ENCODE measurements around the gene ABHD10. TPM values are rescaled to one million over a fixed set of nuclear protein-coding genes. Genes with fewer than 3 reads are reported as not detected.
A peak's percentile ranks its signal among the peaks of the same experiment; 100 is the strongest.

ABHD10 gene
- polyA plus RNA-seq, 6 donors from 2014 or later, result 46.8 to 74.4 (median 62.4) TPM

DNA sequence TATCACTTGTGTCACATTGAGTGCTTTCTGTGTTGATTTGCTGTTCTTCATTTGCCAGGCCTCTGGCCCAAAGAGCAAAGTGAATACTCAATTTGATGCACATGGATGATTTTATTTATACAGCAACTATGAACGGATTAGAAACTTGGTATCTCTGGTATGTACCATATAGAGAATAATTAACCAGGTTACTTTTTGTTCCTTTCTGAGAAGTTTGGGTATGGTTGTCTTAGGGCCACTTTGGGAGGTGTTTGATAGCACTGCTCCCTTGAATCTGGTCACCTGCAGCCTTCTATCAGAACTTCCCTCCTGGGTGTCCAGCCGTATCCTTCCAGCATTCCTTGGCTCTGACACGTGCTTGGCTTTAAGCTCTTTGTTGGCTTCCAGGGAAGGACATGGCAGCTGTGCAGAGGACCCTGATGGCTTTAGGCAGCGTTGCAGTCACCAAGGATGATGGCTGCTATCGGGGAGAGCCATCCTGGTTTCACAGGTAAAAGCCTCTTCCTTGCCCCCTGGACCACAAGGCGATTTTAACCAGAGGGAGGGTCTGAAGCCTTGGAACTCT lies 32.6 kb downstream of the ABHD10 start:
- Mint-ChIP-seq H3K27ac (no peak overlapping the region), H3K36me3 (no peaks in the 10 kb centered on the region), H3K4me1 (peaks cover 0 to 23% (median 18%) of the 10 kb centered on the region in 3 donors), H3K9me3 (no peaks in the 10 kb centered on the region), H3K27me3 (peaks cover 0 to 6% (median 0%) of the 10 kb centered on the region in 3 donors), H3K4me3 (no peak overlapping the region)
- DNase-seq, result no peak
- no peak for ATAC-seq (ENCODE audit: low read depth in 2 of 2)

DNA sequence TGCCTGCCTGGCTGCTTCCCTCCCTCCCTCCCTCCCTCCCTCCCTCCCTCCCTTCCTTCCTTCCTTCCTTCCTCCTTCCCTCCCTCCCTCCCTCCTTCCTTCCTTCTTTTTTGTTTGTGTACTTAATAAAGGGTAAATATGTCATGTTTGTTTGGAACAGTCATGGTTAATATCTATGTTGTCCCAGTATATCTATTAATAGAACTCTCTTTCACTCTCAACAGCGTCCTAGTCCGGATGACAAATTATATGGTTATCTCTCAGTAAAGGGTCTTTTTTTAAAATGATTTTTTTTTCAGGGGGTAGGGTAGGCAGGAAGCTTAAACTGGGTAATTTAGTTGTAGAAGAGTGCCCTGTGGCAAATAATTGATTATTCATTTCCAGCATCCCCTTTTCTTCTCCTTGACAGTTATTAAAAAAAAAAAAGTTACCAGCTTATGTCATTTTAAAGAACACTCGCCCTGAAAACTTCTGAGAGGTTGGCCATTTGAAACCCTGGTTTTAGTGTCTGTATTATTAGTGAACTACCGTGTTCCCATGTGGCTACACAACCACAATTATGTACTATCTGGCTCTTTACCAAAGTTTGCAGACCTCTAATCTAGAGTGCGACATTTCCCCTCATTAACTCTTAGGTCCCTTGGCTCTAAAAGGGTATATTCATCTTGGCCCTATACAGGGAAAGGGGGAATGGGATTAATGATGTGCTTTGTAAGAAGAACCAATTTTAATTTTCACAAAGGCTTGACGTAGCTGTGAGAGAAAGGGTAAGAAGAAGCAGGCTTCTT lies 33.6 kb downstream of the ABHD10 start:
- Mint-ChIP-seq H3K27me3 (peaks cover 0 to 6% (median 0%) of the 10 kb centered on the region in 3 donors), H3K9me3 (no peaks in the 10 kb centered on the region), H3K27ac (peak overlapping the region in 3 of 6 donors; percentile 45 to 64 (median 49)), H3K4me1 (peaks cover 0 to 23% (median 18%) of the 10 kb centered on the region in 3 donors), H3K4me3 (no peak overlapping the region), H3K36me3 (no peaks in the 10 kb centered on the region)
- DNase-seq (no peak), ATAC-seq (ENCODE audit: low read depth in 2 of 2) (no peak)

DNA sequence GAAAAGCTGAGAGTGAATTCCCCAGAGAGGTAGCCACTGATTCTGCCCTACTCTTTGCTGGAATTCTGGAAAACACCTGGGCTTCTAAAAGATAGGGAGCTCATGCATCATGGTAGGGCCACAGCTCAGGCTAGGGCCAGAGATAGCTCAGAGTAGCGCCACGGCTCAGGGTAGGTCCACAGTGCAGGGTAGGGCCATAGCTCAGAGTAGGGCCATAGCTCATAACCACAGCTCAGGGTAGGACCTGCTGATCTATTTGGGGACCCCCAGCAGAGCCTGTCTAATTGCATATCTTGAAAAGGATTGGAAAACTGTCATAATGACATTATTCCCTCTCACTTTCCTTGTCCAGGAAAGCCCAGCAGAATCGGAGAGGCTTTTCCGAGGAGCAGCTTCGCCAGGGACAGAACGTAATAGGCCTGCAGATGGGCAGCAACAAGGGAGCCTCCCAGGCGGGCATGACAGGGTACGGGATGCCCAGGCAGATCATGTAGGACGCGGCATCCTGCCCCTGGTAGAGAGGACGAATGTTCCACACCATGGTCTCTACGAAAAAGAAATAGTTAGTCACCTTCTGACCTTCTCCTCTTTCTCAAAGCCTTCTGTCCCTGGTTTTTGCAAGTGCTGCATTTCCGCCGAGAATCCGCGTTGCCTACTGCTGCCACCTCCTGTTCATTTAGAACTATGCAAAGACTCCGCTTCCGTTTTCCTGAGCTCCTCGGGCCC lies 34.4 kb downstream of the ABHD10 start:
- Mint-ChIP-seq H3K36me3 (no peaks in the 10 kb centered on the region), H3K4me3 (peak overlapping the region in 1 of 8 donors; percentile 15), H3K27me3 (peaks cover 0 to 6% (median 0%) of the 10 kb centered on the region in 3 donors), H3K9me3 (no peaks in the 10 kb centered on the region), H3K27ac (peak overlapping the region in 1 of 6 donors; percentile 64), H3K4me1 (peaks cover 0 to 23% (median 18%) of the 10 kb centered on the region in 3 donors)
- ATAC-seq (ENCODE audit: low read depth in 2 of 2) (peak; percentile 65 to 72), DNase-seq (peak; percentile 41)

GRCh38 chr3:112013784-112014143 lies 34.9 kb downstream of the ABHD10 start:
- ATAC-seq (ENCODE audit: low read depth in 2 of 2) (peak in 1 of 2 donors; percentile 14), DNase-seq (no peak)
- H3K36me3 Mint-ChIP-seq, result no peaks in the 10 kb centered on the region
- H3K4me1 Mint-ChIP-seq, result peaks cover 0 to 23% (median 18%) of the 10 kb centered on the region in 3 donors
- H3K9me3 Mint-ChIP-seq, result no peaks in the 10 kb centered on the region
- peak overlapping the region in 2 of 8 donors; percentile 15 to 39 for H3K4me3 Mint-ChIP-seq
- no peak overlapping the region for H3K27ac Mint-ChIP-seq
- peaks cover 0 to 3% (median 0%) of the 10 kb centered on the region in 3 donors for H3K27me3 Mint-ChIP-seq

DNA sequence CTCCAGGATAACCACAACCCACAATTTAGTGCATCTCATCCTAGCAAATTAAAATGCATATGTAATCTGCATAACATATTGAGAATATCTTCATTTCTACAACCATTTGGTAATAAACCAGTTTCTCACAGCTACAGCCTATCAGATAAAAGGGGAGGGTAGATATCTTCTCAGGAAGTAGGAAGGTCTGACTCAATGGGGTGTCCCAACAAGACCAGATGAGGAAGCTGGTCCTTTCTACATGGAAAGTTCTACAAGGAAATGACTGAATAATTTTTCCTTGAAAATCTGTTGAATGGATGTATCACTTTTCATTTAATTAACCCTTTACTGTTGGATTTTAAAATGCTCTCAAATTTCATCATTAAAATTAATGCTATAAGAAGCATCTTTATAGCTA lies 38.3 kb downstream of the ABHD10 start:
- Mint-ChIP-seq H3K4me1 (peaks cover 0 to 14% (median 10%) of the 10 kb centered on the region in 3 donors), H3K4me3 (no peak overlapping the region), H3K27ac (no peak overlapping the region), H3K36me3 (no peaks in the 10 kb centered on the region), H3K27me3 (no peaks in the 10 kb centered on the region), H3K9me3 (peaks cover 0 to 2% (median 0%) of the 10 kb centered on the region in 7 donors)
- ATAC-seq (ENCODE audit: low read depth in 2 of 2) (no peak), DNase-seq (no peak)

DNA sequence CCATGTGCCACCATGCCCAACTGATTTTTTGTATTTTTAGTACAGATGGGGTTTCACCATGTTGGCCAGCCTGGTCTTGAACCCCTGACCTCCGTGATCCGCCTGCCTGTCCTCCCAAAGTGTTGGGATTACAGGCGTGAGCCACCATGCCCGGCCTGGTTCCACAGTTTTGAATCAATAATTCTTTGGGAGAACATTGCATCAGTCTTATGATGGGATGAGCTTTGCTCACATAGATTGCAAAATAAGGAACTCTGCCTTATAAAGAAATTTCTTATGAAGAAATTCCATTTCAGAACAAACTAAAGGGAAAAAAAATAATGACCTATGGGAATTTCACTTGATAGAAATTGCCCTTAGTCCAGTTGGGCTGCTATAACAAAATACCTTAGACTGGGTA lies 39.9 kb downstream of the ABHD10 start:
- Mint-ChIP-seq H3K4me1 (peaks cover 0 to 5% (median 5%) of the 10 kb centered on the region in 3 donors), H3K36me3 (no peaks in the 10 kb centered on the region), H3K9me3 (peaks cover 0 to 2% (median 0%) of the 10 kb centered on the region in 7 donors), H3K27me3 (no peaks in the 10 kb centered on the region), H3K27ac (no peak overlapping the region), H3K4me3 (peak overlapping the region in 1 of 8 donors; percentile 30)
- ATAC-seq (ENCODE audit: low read depth in 2 of 2), result no peak
- DNase-seq, result no peak

GRCh38 chr3:112019716-112020115 lies 40.9 kb downstream of the ABHD10 start:
- ATAC-seq (ENCODE audit: low read depth in 2 of 2) (no peak), DNase-seq (no peak)
- H3K27me3 Mint-ChIP-seq, result no peaks in the 10 kb centered on the region
- peaks cover 0 to 3% (median 0%) of the 10 kb centered on the region in 7 donors for H3K9me3 Mint-ChIP-seq
- no peak overlapping the region for H3K4me3 Mint-ChIP-seq
- peaks cover 0 to 4% (median 0%) of the 10 kb centered on the region in 3 donors for H3K4me1 Mint-ChIP-seq
- H3K27ac Mint-ChIP-seq, result no peak overlapping the region
- no peaks in the 10 kb centered on the region for H3K36me3 Mint-ChIP-seq

GRCh38 chr3:112020674-112021085 lies 41.9 kb downstream of the ABHD10 start:
- peaks cover 0 to 3% (median 0%) of the 10 kb centered on the region in 7 donors for H3K9me3 Mint-ChIP-seq
- H3K4me3 Mint-ChIP-seq, result no peak overlapping the region
- peaks cover 0 to 4% (median 0%) of the 10 kb centered on the region in 3 donors for H3K4me1 Mint-ChIP-seq
- no peaks in the 10 kb centered on the region for H3K36me3 Mint-ChIP-seq
- no peaks in the 10 kb centered on the region for H3K27me3 Mint-ChIP-seq
- no peak for ATAC-seq (ENCODE audit: low read depth in 2 of 2)
- H3K27ac Mint-ChIP-seq, result no peak overlapping the region
- DNase-seq, result no peak

- ATAC-seq (ENCODE audit: low read depth in 2 of 2), result no peak
- no peak overlapping the region for H3K27ac Mint-ChIP-seq
Observed at GRCh38 chr3:112027142-112027541, 48.3 kb downstream of the ABHD10 start.

DNA sequence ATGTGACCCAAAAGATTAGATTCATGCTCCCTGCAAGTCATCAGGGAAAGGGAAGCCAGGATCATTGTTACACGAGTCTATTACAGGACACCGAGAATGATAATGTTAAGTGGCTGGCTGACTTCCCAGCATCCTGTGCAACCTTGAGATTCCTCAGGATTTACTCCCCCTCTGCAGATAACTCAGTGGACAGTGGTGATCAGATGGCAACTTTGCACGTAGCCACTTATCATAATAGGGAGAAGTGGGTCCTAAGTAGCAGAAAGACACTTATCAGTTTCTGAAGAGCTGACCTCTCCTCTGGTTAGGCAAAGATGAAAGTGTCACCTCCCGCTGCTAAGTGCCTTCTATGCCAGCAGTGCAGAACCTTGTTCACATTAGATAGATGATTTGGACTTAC lies 49.0 kb downstream of the ABHD10 start:
- Mint-ChIP-seq H3K36me3 (no peaks in the 10 kb centered on the region), H3K27ac (peak overlapping the region in 1 of 6 donors; percentile 80), H3K4me3 (no peak overlapping the region), H3K4me1 (peaks cover 0 to 4% (median 0%) of the 10 kb centered on the region in 3 donors), H3K9me3 (peaks cover 0 to 2% (median 0%) of the 10 kb centered on the region in 7 donors), H3K27me3 (no peaks in the 10 kb centered on the region)
- ATAC-seq (ENCODE audit: low read depth in 2 of 2), result no peak
- no peak for DNase-seq

More at GRCh38 chr3:112027142-112027541, 48.3 kb downstream of the ABHD10 start:
- no peak for DNase-seq
- Mint-ChIP-seq H3K4me3 (no peak overlapping the region), H3K36me3 (no peaks in the 10 kb centered on the region), H3K27me3 (no peaks in the 10 kb centered on the region), H3K9me3 (peaks cover 0 to 2% (median 0%) of the 10 kb centered on the region in 7 donors), H3K4me1 (peaks cover 0 to 4% (median 0%) of the 10 kb centered on the region in 3 donors)

- no peaks in the 10 kb centered on the region for H3K27me3 Mint-ChIP-seq
- DNase-seq (no peak), ATAC-seq (ENCODE audit: low read depth in 2 of 2) (no peak)
- peaks cover 0 to 2% (median 0%) of the 10 kb centered on the region in 7 donors for H3K9me3 Mint-ChIP-seq
- H3K27ac Mint-ChIP-seq, result no peak overlapping the region
- no peaks in the 10 kb centered on the region for H3K4me1 Mint-ChIP-seq
- no peaks in the 10 kb centered on the region for H3K36me3 Mint-ChIP-seq
- no peak overlapping the region for H3K4me3 Mint-ChIP-seq
Observed at GRCh38 chr3:112030901-112031300, 52.1 kb downstream of the ABHD10 start.

- H3K4me3 Mint-ChIP-seq, result no peak overlapping the region
- peak overlapping the region in 1 of 6 donors; percentile 30 for H3K27ac Mint-ChIP-seq
- ATAC-seq (ENCODE audit: low read depth in 2 of 2) (no peak), DNase-seq (no peak)
- H3K27me3 Mint-ChIP-seq, result no peaks in the 10 kb centered on the region
- peaks cover 0 to 2% (median 0%) of the 10 kb centered on the region in 7 donors for H3K9me3 Mint-ChIP-seq
- H3K36me3 Mint-ChIP-seq, result no peaks in the 10 kb centered on the region
- H3K4me1 Mint-ChIP-seq, result no peaks in the 10 kb centered on the region
Observed at GRCh38 chr3:112032098-112032731, 53.4 kb downstream of the ABHD10 start.

DNA sequence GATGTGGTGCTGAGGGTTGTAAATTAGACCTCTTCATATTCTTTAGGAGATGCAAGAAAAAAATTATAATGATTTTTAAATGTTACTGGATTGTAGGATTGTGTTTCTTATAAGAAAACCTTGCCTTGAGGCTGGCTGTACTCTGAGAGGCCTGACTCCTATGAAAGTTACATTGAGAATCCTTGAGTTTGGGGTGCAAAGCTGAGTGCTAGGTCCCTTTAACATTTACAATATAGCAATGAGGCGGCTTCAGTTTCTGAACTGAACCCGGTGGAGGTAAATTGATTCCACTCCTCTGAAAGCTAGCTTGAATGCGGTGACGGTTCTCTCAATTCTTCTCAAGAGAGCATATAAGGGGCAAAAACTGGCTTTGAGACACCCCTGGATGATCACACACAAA lies 55.6 kb downstream of the ABHD10 start, which contains the start of gene TMPRSS7:
Gene TMPRSS7, plus strand, starts transcription at position 301 of the 400 bp plus-strand sequence. CDS start 110 bp downstream, outside the sequence.
- Mint-ChIP-seq H3K9me3 (peaks cover 0 to 6% (median 0%) of the 10 kb centered on the region in 7 donors), H3K27me3 (peaks cover 0 to 3% (median 0%) of the 10 kb centered on the region in 3 donors), H3K27ac (peak within 1 kb of the TSS in 1 of 6 donors; percentile 9), H3K36me3 (no peaks in the 10 kb centered on the region), H3K4me1 (peaks cover 0 to 6% (median 4%) of the 10 kb centered on the region in 3 donors), H3K4me3 (no peak within 1 kb of the TSS)
- ATAC-seq (ENCODE audit: low read depth in 2 of 2), result no peak
- DNase-seq, result no peak

Data from naive B cell (primary cell).